LNCaP clone FGC (cell line): ENCODE results near the gene UBE4A.

ENCODE experiments used
- DNase-seq: peaks from one replicate; pipeline ENCODE4 v3.0.0-alpha.2; 2011; ENCODE audit warnings: low read depth
- H3K4me3 ChIP-seq: 2 replicates; pipeline ENCODE4 v1.5.1; 2011; ENCODE audit warnings: mild to moderate bottlenecking, low read depth, low read length, control low read depth
- CTCF ChIP-seq: IDR thresholded peaks from 2 replicates; pipeline ENCODE4 v1.5.1; 2012; ENCODE audit warnings: mild to moderate bottlenecking; ENCODE audit not compliant: control insufficient read depth, insufficient read depth; ENCODE audit errors: extremely low read depth

UBE4A gene

GRCh38 chr11:118341261-118341660 is 18.1 kb upstream of the UBE4A start:
- no peak for DNase-seq
- TF ChIP-seq CTCF: no peak
- no peak overlapping the region for H3K4me3 ChIP-seq

- no peak for DNase-seq
- no peak for TF ChIP-seq CTCF
- H3K4me3 ChIP-seq: no peak overlapping the region
Measured at GRCh38 chr11:118341815-118342489, 17.4 kb upstream of the UBE4A start.

- H3K4me3 ChIP-seq: no peak within 1 kb of the TSS
- no peak for DNase-seq
- no peak for TF ChIP-seq CTCF
Measured at GRCh38 chr11:118342503-118343161, 16.8 kb upstream of the UBE4A start, which contains the start of gene CD3D. TSS of gene CD3D (minus strand) at chr11:118342705. CDS start at chr11:118342607, 98 bp downstream.

GRCh38 chr11:118343248-118343647 is 16.2 kb upstream of the UBE4A start:
- no peak overlapping the region for H3K4me3 ChIP-seq
- no peak for DNase-seq
- TF ChIP-seq CTCF: no peak

- no peak for DNase-seq
- TF ChIP-seq CTCF: no peak
- H3K4me3 ChIP-seq: no peak within 1 kb of the TSS
Measured at GRCh38 chr11:118343981-118344515, 15.4 kb upstream of the UBE4A start, which contains the start of gene CD3G. TSS of gene CD3G (plus strand) at chr11:118344344. CDS start at chr11:118344424, 80 bp downstream.

- no peak overlapping the region for H3K4me3 ChIP-seq
- no peak for TF ChIP-seq CTCF
- no peak for DNase-seq
Measured at GRCh38 chr11:118349475-118349874, 9.9 kb upstream of the UBE4A start.
